Muscle layer of colon (tissue), 2 donors: ENCODE data around the gene APEH.
"Not testable (repeated sequence)": the region's sequence is repeated elsewhere in the genome, so short reads cannot be mapped to it uniquely, and the experiment has no call there.

Experiments used
- H3K27ac ChIP-seq: one replicate; pipeline ENCODE4 v1.7.0; 2013; ENCODE audit warnings: low read depth, mild to moderate bottlenecking, low read length, moderate library complexity
- H3K27me3 ChIP-seq, 2 donors: one replicate each; pipeline ENCODE4 v1.7.0; 2013; ENCODE audit warnings: low read length in 2 of 2, mild to moderate bottlenecking in 2 of 2; ENCODE audit not compliant: insufficient read depth in 2 of 2, control insufficient read depth in 1 of 2
- H3K36me3 ChIP-seq: one replicate; pipeline ENCODE4 v1.7.0; 2013; ENCODE audit warnings: mild to moderate bottlenecking, low read length; ENCODE audit not compliant: insufficient read depth
- H3K4me1 ChIP-seq: one replicate; pipeline ENCODE4 v1.7.0; 2013; ENCODE audit warnings: mild to moderate bottlenecking, low read length; ENCODE audit not compliant: insufficient read depth
- H3K4me3 ChIP-seq, 2 donors: one replicate each; pipeline ENCODE4 v1.7.0; 2013; ENCODE audit warnings: low read length in 2 of 2, low read depth in 1 of 2, mild to moderate bottlenecking in 1 of 2, moderate library complexity in 1 of 2
- H3K9ac ChIP-seq: one replicate; pipeline ENCODE4 v1.7.0; 2013; ENCODE audit warnings: low read length
- H3K9me3 ChIP-seq: one replicate; pipeline ENCODE4 v1.7.0; 2013; ENCODE audit warnings: mild to moderate bottlenecking, low read length
- donor health status: abdominal sarcoma.
- donor health status: Adenocarcinoma of cecum.

Gene APEH

DNA sequence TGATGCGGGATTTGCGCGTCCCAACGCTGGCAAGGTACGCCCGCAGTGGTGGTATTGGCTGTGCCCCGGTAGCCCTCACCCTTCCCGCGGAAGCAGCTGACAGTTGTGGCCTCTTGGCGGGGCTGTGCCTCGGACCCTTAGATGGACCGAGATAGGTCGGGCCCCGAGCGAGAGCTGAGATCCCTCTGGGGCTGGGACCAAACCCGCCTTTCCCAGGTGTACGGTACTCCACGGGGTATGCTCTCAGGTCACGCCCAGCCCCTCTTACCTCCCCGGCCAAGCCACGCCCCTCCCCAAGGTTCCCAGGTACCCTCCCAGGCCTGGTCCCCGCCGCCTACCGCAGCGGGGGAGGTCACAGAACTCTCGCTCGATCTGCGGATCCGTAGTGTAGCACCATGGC, 12.2 kb downstream of the APEH start:
- H3K27ac ChIP-seq, H3K4me3 ChIP-seq, H3K36me3 ChIP-seq, H3K9me3 ChIP-seq, H3K27me3 ChIP-seq, H3K9ac ChIP-seq: not testable (repeated sequence)
- H3K4me1 ChIP-seq = peaks cover 13% of the 10 kb centered on the region

DNA sequence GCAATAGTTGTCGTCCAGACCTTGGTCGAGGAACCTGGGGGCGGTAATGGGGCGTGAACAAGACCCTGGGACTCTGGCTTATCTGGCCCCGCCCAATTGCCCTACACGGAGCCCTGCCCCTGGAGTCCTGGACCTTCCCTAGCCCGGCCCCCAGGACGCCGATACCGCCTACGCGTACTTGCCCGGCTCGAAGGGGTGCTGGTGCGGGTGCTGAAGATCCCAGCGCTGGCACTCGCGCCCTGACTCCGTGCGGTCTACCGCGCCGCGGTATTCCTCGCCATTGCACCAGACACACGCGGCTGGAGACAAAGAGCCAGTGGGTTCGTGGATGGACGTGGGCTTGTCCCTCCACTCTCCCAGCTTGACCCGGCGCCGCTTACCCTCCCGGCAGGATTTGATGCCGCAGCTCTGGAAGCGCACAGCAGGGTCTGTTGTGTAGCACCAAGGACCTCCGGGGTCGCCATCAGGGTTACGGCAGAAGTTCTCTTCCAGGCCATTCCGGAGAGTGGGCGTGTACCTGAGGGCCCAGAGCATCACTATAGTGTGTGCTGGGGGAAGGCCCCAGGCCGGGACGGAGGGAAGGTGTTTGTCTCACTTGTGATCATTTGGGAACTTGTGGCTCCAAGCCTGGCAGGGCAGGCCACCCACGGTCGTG, 12.7 kb downstream of the APEH start:
- H3K36me3 ChIP-seq, H3K27me3 ChIP-seq, H3K9me3 ChIP-seq, H3K4me3 ChIP-seq, H3K9ac ChIP-seq, H3K27ac ChIP-seq: not testable (repeated sequence)
- peaks cover 15% of the 10 kb centered on the region for H3K4me1 ChIP-seq

DNA sequence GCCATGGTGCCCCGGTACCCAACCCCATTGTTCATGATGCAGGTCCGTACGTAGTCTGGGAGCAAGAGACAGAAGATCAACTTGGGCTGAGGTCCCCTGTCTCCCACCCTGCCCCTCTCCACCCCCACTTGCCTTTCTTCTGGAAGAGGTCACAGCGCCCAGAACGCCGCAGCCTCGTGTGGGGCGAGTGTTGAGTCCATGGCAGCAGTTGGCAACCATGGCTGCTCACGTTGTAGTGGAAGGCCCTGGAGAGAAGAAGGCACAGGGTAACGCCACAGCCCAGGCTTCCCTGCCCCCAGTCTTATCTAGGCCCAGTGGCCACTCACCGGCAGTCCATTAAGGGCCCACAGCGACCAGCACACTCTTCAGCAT, 13.3 kb downstream of the APEH start:
- peaks cover 15% of the 10 kb centered on the region for H3K4me1 ChIP-seq
- not testable (repeated sequence) for H3K36me3 ChIP-seq, H3K27ac ChIP-seq, H3K4me3 ChIP-seq, H3K9ac ChIP-seq, H3K9me3 ChIP-seq, H3K27me3 ChIP-seq

GRCh38 chr3:49688338-49689045, 14.3 kb downstream of the APEH start:
- Histone ChIP-seq H3K4me3 (peak overlapping the region; percentile 84 to 91), H3K4me1 (peaks cover 15% of the 10 kb centered on the region), H3K9ac (peak overlapping the region; percentile 71)
- not testable (repeated sequence) for H3K27ac ChIP-seq, H3K9me3 ChIP-seq, H3K27me3 ChIP-seq, H3K36me3 ChIP-seq

GRCh38 chr3:49689046-49689907, 15.1 kb downstream of the APEH start, which contains the start of the genes MST1 and RNF123:
Gene MST1, minus strand, starts transcription at chr3:49689474. Its CDS starts 783 bp downstream, at chr3:49688691.
Gene RNF123, plus strand, starts transcription at chr3:49689557. Its CDS starts 1,609 bp downstream, at chr3:49691166.
- H3K9me3 ChIP-seq = no peaks in the 10 kb centered on the region
- H3K4me3 ChIP-seq = peak within 1 kb of the TSS; percentile 84 to 91
- H3K9ac ChIP-seq = peak within 1 kb of the TSS; percentile 71
- peaks cover 15% of the 10 kb centered on the region for H3K4me1 ChIP-seq
- peaks cover 0 to 8% of the 10 kb centered on the region in 2 donors for H3K27me3 ChIP-seq
- H3K27ac ChIP-seq = peak within 1 kb of the TSS; percentile 84
- H3K36me3 ChIP-seq = no peaks in the 10 kb centered on the region

DNA sequence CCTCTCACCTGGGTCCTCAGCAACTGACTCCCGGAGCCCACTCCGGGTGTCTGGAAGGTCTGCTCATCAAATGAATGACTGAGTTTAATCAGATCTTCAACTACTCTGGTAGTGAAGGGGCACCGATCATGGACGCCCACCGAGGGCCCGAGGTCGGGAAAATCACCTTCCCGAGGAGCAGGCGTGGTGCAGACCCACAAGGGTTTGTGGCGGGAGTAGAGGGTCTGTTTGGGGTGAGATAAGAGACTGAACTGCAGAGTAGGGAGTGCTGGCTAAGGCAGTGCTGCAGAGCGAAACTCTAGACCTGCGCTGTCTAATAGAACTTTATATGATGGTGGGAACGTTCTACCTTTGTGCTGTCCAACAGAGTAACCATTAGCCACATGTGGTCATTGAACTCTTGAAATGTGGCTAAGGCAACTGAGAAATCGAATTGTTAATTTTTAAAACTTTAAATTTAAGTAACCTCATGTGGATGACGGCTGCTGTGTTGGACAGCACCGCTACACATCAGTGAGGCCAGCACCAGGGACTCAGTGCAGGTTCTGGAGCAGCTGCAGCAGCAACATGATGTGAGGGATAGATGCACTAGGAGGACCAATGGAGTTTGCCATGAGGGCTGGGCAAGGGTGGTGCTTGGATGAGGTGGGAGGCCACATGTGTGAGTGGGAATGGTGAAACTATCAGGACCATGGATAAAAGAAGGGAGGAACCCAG, 15.9 kb downstream of the APEH start:
- H3K36me3 ChIP-seq, H3K27me3 ChIP-seq, H3K9me3 ChIP-seq: not testable (repeated sequence)
- peak overlapping the region; percentile 84 to 91 for H3K4me3 ChIP-seq
- peaks cover 15% of the 10 kb centered on the region for H3K4me1 ChIP-seq
- peak overlapping the region; percentile 84 for H3K27ac ChIP-seq
- H3K9ac ChIP-seq = peak overlapping the region; percentile 71

DNA sequence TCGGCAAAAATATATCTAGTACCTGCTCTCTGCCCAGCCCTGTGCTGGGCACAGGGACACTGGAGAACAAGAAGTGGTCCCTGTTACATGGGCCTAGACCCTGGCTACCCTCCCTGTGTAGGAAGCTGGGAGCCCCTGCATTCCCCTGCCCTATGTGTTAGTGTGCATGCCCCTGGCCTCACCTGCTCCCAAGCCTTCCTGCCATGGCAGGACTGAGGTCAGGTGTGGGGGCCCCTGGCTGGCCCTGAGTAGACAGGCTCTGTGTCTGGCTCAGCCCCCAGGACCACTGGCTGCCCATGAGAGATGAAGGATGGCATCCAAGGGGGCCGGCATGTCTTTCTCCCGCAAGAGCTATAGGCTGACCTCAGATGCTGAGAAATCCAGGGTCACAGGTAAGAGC, 16.7 kb downstream of the APEH start:
- peaks cover 15% of the 10 kb centered on the region for H3K4me1 ChIP-seq
- H3K36me3 ChIP-seq, H3K9me3 ChIP-seq, H3K4me3 ChIP-seq, H3K9ac ChIP-seq, H3K27ac ChIP-seq, H3K27me3 ChIP-seq: not testable (repeated sequence)

DNA sequence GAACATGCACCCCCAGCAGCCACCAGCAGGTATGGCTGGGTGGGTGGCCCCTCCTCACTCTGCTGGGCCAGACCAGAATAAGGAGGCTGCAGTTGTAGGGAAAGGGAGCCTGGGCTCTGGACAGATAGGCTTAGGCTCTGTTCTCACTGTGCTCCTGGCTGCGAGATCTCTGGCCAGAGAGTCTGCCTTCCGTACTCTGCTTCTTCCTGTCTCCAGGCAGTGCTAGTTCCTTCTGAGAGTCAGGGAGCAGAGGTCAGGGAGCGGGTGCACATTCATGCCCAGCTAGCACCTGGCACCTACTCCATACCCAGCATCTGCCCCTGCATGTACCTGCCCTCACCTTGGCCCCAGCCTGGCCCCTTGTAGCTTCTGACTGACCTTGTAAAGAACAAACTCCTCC, 17.3 kb downstream of the APEH start:
- H3K27me3 ChIP-seq, H3K9me3 ChIP-seq, H3K4me3 ChIP-seq, H3K36me3 ChIP-seq, H3K9ac ChIP-seq, H3K27ac ChIP-seq: not testable (repeated sequence)
- peaks cover 15% of the 10 kb centered on the region for H3K4me1 ChIP-seq

DNA sequence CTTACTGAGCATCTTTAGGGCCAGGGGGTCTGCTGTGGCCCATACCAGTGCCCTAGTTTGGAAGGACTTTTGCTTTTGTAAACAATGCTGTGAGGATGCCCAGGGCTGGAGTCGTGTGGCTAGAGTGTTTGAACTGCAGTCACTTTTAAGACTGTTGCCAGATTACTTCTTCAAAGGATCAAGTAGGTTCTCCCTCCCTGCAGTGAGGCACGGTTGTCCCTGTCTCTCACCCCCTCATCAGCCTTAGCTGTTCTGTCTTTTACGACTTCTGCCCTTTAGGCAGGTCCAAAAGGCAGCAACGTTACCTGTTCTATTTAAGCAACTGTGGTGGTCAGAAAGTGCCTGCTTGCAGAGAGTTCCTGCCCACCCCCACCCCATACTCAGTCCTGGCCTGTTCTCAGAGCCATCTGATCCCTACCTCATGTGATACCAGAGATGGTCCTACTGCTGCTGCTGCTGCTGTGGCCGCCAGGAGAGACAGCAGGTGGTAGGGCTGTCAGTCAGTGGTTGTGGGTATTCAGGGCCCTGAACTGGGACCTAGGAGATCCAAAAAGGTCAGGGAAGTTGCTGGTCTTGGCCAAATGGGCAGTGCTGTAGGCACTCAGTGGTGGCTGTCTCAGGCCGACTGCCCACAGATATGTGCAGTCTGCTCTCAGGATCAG, 20.4 kb downstream of the APEH start:
- H3K4me1 ChIP-seq = not testable (repeated sequence)

GRCh38 chr3:49695350-49696015, 21.3 kb downstream of the APEH start:
- H3K36me3 ChIP-seq = peaks cover 19% of the 10 kb centered on the region
- H3K4me3 ChIP-seq, H3K9ac ChIP-seq, H3K9me3 ChIP-seq, H3K4me1 ChIP-seq, H3K27me3 ChIP-seq, H3K27ac ChIP-seq: not testable (repeated sequence)

More for the DNA sequence above, 20.4 kb downstream of the APEH start:
- H3K9ac ChIP-seq, H3K4me3 ChIP-seq, H3K9me3 ChIP-seq, H3K27ac ChIP-seq, H3K27me3 ChIP-seq: not testable (repeated sequence)
- peaks cover 13% of the 10 kb centered on the region for H3K36me3 ChIP-seq
